Glutamatergic neuron (in vitro differentiated cells): Measurements from ENCODE around the gene PLEKHO1. TPM values are rescaled to one million over a fixed set of nuclear protein-coding genes. Genes with fewer than 3 reads are reported as not detected.
"Not testable (repeated sequence)": the region's sequence is repeated elsewhere in the genome, so short reads cannot be mapped to it uniquely, and the experiment has no call there.

Experiments
- DNase-seq: peaks from one replicate; pipeline ENCODE4 v3.0.0; 2022
- H3K27ac Mint-ChIP-seq: one replicate; pipeline ENCODE4 v1.8.0; 2020; ENCODE audit warnings: mild to moderate bottlenecking, mixed read lengths, inconsistent platforms; ENCODE audit not compliant: unreplicated experiment
- H3K27me3 Mint-ChIP-seq: one replicate; pipeline ENCODE4 v1.8.0; 2020; ENCODE audit warnings: mild to moderate bottlenecking, moderate library complexity, mixed read lengths, inconsistent platforms; ENCODE audit not compliant: unreplicated experiment
- H3K36me3 Mint-ChIP-seq: one replicate; pipeline ENCODE4 v1.8.0; 2020; ENCODE audit warnings: mild to moderate bottlenecking, mixed read lengths, inconsistent platforms; ENCODE audit not compliant: unreplicated experiment
- H3K4me1 Mint-ChIP-seq: one replicate; pipeline ENCODE4 v1.8.0; 2020; ENCODE audit warnings: mild to moderate bottlenecking, low read depth, mixed read lengths, inconsistent platforms; ENCODE audit not compliant: unreplicated experiment
- H3K4me3 Mint-ChIP-seq: one replicate; pipeline ENCODE4 v1.8.0; 2020; ENCODE audit warnings: mild to moderate bottlenecking, mixed read lengths, inconsistent platforms; ENCODE audit not compliant: unreplicated experiment
- H3K9me3 Mint-ChIP-seq: one replicate; pipeline ENCODE4 v1.8.0; 2020; ENCODE audit warnings: mild to moderate bottlenecking, moderate library complexity, mixed read lengths, inconsistent platforms; ENCODE audit not compliant: unreplicated experiment
- total RNA-seq: library from RNA; stranded (reverse); fragmentation: NEBNext Ultra II Directional; extraction: Animal tissue kit (Norgen Biotek cat#: 25700); gene quantifications from one replicate; pipeline ENCODE4 v1.2.1, GENCODE V29; 2021; ENCODE audit not compliant: unreplicated experiment
- TF ChIP-seq, protein P1 (sequence below): fragments of 200-600 bp; sonication (generic); IDR thresholded peaks from one replicate; pipeline ENCODE4 v1.5.0; 2021; ENCODE audit not compliant: partially characterized antibody, unreplicated experiment

Gene PLEKHO1
- total RNA-seq, 1 donor from 2014 or later: 142 TPM

DNA sequence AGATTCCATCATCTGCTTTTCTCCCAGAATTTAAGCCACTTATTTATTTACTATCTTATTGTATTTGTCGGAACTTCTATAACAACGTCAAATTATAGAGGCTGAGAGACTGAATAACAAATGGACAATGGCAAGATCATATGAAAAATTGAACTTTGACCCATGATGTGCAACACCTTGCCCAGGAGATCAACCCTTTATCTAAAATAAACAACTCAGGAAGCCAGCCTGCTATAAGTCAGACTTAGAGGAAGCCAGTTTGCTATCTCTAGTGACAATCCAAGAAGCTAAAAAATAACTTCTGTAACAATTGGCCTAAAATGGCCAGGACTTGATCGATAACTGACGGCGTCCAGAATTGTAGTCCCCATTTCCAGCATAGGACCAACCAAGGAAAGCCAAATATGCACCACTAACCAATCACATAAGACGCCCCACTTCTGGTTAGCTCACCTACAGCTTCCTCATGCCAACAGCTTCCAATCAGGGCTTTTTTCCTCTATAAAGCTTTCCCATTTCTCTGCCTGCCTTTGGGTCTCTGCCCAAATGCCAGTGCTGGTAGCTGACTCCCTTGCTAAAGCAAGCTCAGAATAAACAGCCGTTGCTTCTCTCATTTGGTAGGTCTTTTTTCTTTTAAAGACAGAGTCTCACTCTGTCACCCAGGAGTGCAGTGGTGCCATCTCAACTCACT is 57.7 kb downstream of the PLEKHO1 start:
- TF ChIP-seq, protein P1, sequence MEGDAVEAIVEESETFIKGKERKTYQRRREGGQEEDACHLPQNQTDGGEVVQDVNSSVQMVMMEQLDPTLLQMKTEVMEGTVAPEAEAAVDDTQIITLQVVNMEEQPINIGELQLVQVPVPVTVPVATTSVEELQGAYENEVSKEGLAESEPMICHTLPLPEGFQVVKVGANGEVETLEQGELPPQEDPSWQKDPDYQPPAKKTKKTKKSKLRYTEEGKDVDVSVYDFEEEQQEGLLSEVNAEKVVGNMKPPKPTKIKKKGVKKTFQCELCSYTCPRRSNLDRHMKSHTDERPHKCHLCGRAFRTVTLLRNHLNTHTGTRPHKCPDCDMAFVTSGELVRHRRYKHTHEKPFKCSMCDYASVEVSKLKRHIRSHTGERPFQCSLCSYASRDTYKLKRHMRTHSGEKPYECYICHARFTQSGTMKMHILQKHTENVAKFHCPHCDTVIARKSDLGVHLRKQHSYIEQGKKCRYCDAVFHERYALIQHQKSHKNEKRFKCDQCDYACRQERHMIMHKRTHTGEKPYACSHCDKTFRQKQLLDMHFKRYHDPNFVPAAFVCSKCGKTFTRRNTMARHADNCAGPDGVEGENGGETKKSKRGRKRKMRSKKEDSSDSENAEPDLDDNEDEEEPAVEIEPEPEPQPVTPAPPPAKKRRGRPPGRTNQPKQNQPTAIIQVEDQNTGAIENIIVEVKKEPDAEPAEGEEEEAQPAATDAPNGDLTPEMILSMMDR: no peak
- DNase-seq: no peak
- H3K27ac Mint-ChIP-seq: no peak overlapping the region
- H3K36me3 Mint-ChIP-seq: no peaks in the 10 kb centered on the region
- H3K27me3 Mint-ChIP-seq: no peaks in the 10 kb centered on the region
- H3K9me3 Mint-ChIP-seq: no peaks in the 10 kb centered on the region
- no peak overlapping the region for H3K4me3 Mint-ChIP-seq
- no peaks in the 10 kb centered on the region for H3K4me1 Mint-ChIP-seq

DNA sequence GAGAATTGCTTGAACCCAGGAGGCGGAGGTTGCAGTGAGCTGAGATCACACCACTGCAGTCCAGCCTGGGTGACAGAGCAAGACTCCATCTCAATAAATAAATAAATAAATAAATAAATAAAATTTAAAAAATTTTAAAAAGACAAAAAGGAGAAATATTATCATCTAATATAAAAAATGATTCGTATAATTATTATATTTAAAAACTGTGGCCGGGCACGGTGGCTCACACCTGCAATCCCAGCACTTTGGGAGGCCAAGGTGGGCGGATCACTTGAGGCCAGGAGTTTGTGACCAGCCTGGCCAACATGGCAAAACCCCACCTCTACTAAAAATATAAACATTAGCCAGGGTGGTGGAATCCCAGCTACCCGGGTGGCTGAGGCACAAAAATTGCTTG is 58.7 kb downstream of the PLEKHO1 start:
- H3K4me1 Mint-ChIP-seq, H3K36me3 Mint-ChIP-seq, H3K9me3 Mint-ChIP-seq, DNase-seq, H3K4me3 Mint-ChIP-seq, H3K27me3 Mint-ChIP-seq, H3K27ac Mint-ChIP-seq: not testable (repeated sequence)

Other genes starting within 250 kb of the PLEKHO1 start
- 34.9 TPM for gene SV2A, start 232.1 kb upstream of the PLEKHO1 start, total RNA-seq
- 47.3 TPM for gene SF3B4, start 222.1 kb upstream of the PLEKHO1 start, total RNA-seq
- gene MTMR11, start 213.0 kb upstream of the PLEKHO1 start, total RNA-seq: 2.6 TPM
- gene OTUD7B, start 139.2 kb upstream of the PLEKHO1 start, total RNA-seq: 15.4 TPM
- gene VPS45, start 82.1 kb upstream of the PLEKHO1 start, total RNA-seq: 60.0 TPM
- gene ANP32E, start 86.2 kb downstream of the PLEKHO1 start, total RNA-seq: 24.3 TPM
- 1.5 TPM for gene CA14, start 107.9 kb downstream of the PLEKHO1 start, total RNA-seq
- gene APH1A, start 119.1 kb downstream of the PLEKHO1 start, total RNA-seq: 94.2 TPM
- 1.3 TPM for gene C1orf54, start 122.9 kb downstream of the PLEKHO1 start, total RNA-seq
- 4.7 TPM for gene CIART, start 132.6 kb downstream of the PLEKHO1 start, total RNA-seq
- 115 TPM for gene MRPS21, start 143.9 kb downstream of the PLEKHO1 start, total RNA-seq
- 57.6 TPM for gene PRPF3, start 171.6 kb downstream of the PLEKHO1 start, total RNA-seq
- gene RPRD2, start 214.2 kb downstream of the PLEKHO1 start, total RNA-seq: 26.9 TPM